Epidermal melanocyte (primary cell): ENCODE data around the gene RAB44.
"Not testable (repeated sequence)": the region's sequence is repeated elsewhere in the genome, so short reads cannot be mapped to it uniquely, and the experiment has no call there.

Source experiments
- DNase-seq: peaks from one replicate; pipeline ENCODE4 v3.0.0; 2011; ENCODE audit warnings: low spot score; ENCODE audit not compliant: insufficient read length

The RAB44 gene

GRCh38 chr6:36713846-36714245, 16.2 kb downstream of the RAB44 start:
- no peak for DNase-seq

GRCh38 chr6:36714511-36714910, 16.9 kb downstream of the RAB44 start:
- no peak for DNase-seq

GRCh38 chr6:36715469-36715868, 17.8 kb downstream of the RAB44 start:
- no peak for DNase-seq

- no peak for DNase-seq
Observed at GRCh38 chr6:36716476-36717093, 19.0 kb downstream of the RAB44 start.

- no peak for DNase-seq
Observed at GRCh38 chr6:36717231-36717825, 19.7 kb downstream of the RAB44 start.

- DNase-seq, result no peak
Observed at GRCh38 chr6:36717871-36718540, 20.4 kb downstream of the RAB44 start.

GRCh38 chr6:36718560-36718959, 20.9 kb downstream of the RAB44 start:
- no peak for DNase-seq

GRCh38 chr6:36719126-36719525, 21.5 kb downstream of the RAB44 start:
- DNase-seq, result no peak

GRCh38 chr6:36720251-36721141, 22.9 kb downstream of the RAB44 start:
- DNase-seq, result no peak

- no peak for DNase-seq
Observed at GRCh38 chr6:36721369-36722140, 23.9 kb downstream of the RAB44 start.

- no peak for DNase-seq
Observed at GRCh38 chr6:36722365-36722764, 24.7 kb downstream of the RAB44 start.

- no peak for DNase-seq
Observed at GRCh38 chr6:36722879-36723278, 25.3 kb downstream of the RAB44 start.

GRCh38 chr6:36723992-36724391, 26.4 kb downstream of the RAB44 start:
- DNase-seq, result not testable (repeated sequence)

GRCh38 chr6:36724514-36725390, 27.1 kb downstream of the RAB44 start:
- DNase-seq, result peak; percentile 79

- no peak for DNase-seq
Observed at GRCh38 chr6:36725581-36725980, 28.0 kb downstream of the RAB44 start.

GRCh38 chr6:36727505-36728021, 29.9 kb downstream of the RAB44 start:
- no peak for DNase-seq

- DNase-seq, result no peak
Observed at GRCh38 chr6:36728289-36729160, 30.9 kb downstream of the RAB44 start.

GRCh38 chr6:36729161-36729524, 31.5 kb downstream of the RAB44 start:
- DNase-seq, result no peak
